Left lung (tissue), 10 donors: Measurements from ENCODE around the gene KLK1. TPM values are rescaled to one million over a fixed set of nuclear protein-coding genes. Genes with fewer than 3 reads are reported as not detected.

Experiments
- ATAC-seq: fragments of 200-7000 bp; cut with Tn5 transposase; one replicate; pipeline ENCODE4 v1.9.1; 2020; ENCODE audit warnings: moderate library complexity
- DNase-seq, 4 donors: peaks; one replicate each; pipeline ENCODE4 v3.0.0-alpha.2; 2013 to 2020
- H3K27ac ChIP-seq, 2 donors: fragments of 200-600 bp; sonication (generic) in 1 of 2; one replicate each; pipeline versions ENCODE4 v1.5.0 to v1.8.0; 2020 to 2021
- H3K27me3 ChIP-seq, 2 donors: fragments of 200-600 bp; sonication (generic) in 1 of 2; one replicate each; pipeline versions ENCODE4 v1.5.0 to v1.8.0; 2020 to 2021
- H3K36me3 ChIP-seq, 2 donors: fragments of 200-600 bp; sonication (generic) in 1 of 2; one replicate each; pipeline versions ENCODE4 v1.5.0 to v1.8.0; 2020 to 2021
- H3K4me1 ChIP-seq, 2 donors: fragments of 200-600 bp; one replicate each; pipeline ENCODE4 v1.8.0; 2021
- H3K4me3 ChIP-seq, 2 donors: fragments of 200-600 bp; sonication (generic) in 1 of 2; one replicate each; pipeline versions ENCODE4 v1.5.0 to v1.8.0; 2020 to 2021; ENCODE audit warnings: mild to moderate bottlenecking in 1 of 2
- H3K9me3 ChIP-seq, 2 donors: fragments of 200-600 bp; sonication (generic) in 1 of 2; one replicate each; pipeline versions ENCODE4 v1.5.0 to v1.8.0; 2020 to 2021
- intact Hi-C, 2 donors: fragments of 100-400 bp; cut with DNase I; formaldehyde crosslinking; loops; one replicate each; pipeline versions ENCODE4 v1.11.2 to v1.14.2; 2022
- polyA plus RNA-seq, 6 donors: library from polyadenylated mRNA; unstranded; fragments of 120-200 nt; gene quantifications; one replicate each; pipeline ENCODE4 v1.2.1, GENCODE V29; 2013; ENCODE audit not compliant: insufficient read length in 6 of 6
- total RNA-seq, 2 donors: library from RNA; stranded (reverse); fragmentation: NEBNext Ultra II Directional; extraction: Animal tissue kit (Norgen Biotek cat#: 25700); gene quantifications; one replicate each; pipeline ENCODE4 v1.2.1, GENCODE V29; 2021
- TF ChIP-seq, protein P1 (sequence below), 2 donors: fragments of 200-600 bp; sonication (generic) in 1 of 2; IDR thresholded peaks; one replicate each; pipeline versions ENCODE4 v1.5.0 to v1.8.0; 2021; ENCODE audit warnings: antibody characterized with exemption in 2 of 2
- donor health status: DM: no; HTN: yes; CAD: no.
- donor health status: DM: no; HTN: no; CAD: no.

KLK1 gene
- total and polyA plus RNA-seq, 8 donors: 0.29 to 0.76 (median 0.60) TPM

- Histone ChIP-seq H3K36me3 (peaks cover 0 to 50% of the 10 kb centered on the region in 2 donors), H3K27me3 (no peaks in the 10 kb centered on the region), H3K9me3 (no peaks in the 10 kb centered on the region), H3K27ac (no peak overlapping the region), H3K4me3 (no peak overlapping the region), H3K4me1 (no peaks in the 10 kb centered on the region)
- TF ChIP-seq, protein P1, sequence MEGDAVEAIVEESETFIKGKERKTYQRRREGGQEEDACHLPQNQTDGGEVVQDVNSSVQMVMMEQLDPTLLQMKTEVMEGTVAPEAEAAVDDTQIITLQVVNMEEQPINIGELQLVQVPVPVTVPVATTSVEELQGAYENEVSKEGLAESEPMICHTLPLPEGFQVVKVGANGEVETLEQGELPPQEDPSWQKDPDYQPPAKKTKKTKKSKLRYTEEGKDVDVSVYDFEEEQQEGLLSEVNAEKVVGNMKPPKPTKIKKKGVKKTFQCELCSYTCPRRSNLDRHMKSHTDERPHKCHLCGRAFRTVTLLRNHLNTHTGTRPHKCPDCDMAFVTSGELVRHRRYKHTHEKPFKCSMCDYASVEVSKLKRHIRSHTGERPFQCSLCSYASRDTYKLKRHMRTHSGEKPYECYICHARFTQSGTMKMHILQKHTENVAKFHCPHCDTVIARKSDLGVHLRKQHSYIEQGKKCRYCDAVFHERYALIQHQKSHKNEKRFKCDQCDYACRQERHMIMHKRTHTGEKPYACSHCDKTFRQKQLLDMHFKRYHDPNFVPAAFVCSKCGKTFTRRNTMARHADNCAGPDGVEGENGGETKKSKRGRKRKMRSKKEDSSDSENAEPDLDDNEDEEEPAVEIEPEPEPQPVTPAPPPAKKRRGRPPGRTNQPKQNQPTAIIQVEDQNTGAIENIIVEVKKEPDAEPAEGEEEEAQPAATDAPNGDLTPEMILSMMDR (IDR thresholded peaks at IDR 0.05): no peak
- no peak for DNase-seq
- intact Hi-C loops: no loop called here
- ATAC-seq: no peak
These were observed 27.4 kb downstream of the KLK1 start for GRCh38 chr19:50796128-50796633.

- H3K4me1 ChIP-seq: no peaks in the 10 kb centered on the region
These were observed 27.9 kb downstream of the KLK1 start for GRCh38 chr19:50795664-50796073.

DNA sequence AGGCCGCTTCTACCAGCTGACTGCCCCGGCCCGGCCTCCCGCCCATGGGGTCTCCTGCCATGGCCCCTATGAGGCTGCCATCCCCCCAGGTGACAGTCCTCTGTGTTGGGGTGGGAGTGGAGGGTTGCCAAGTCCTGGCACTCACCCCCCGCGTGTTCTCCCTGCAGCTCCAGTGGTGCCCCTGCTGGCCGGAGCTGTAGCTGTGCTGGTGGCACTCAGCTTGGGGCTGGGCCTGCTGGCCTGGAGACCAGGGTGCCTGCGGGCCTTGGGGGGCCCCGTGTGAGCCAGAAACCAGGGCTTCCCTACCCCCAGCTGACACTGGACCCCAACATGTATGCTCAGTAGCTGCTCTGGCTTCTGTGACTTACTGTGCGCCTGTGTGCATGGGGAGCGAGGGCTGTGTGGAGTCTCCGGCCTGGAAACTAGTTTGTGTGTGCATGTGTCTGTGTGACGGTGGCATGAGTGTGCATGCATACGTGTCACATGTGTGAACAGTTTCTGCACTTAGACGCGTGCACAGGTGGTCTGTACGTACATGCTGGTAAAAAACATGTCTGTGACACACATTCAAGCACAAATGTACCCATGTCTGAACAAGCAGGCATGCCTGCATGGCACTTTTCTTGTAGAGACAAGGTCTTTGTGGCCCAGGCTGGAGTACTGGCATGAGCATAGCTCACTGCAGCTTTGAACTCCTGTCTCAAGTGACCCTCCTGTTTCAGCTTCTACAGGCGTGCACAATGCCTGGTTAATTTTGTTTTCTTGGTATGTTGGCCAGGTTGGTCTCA, 28.5 kb downstream of the KLK1 start:
- ATAC-seq: no peak
- Histone ChIP-seq H3K27ac (no peak overlapping the region), H3K9me3 (no peaks in the 10 kb centered on the region), H3K27me3 (no peaks in the 10 kb centered on the region), H3K4me1 (no peaks in the 10 kb centered on the region), H3K36me3 (peaks cover 0 to 40% of the 10 kb centered on the region in 2 donors), H3K4me3 (no peak overlapping the region)
- intact Hi-C loops: no loop called here
- TF ChIP-seq, protein P1 (IDR thresholded peaks at IDR 0.05): no peak
- DNase-seq: no peak

More at GRCh38 chr19:50795664-50796073, 27.9 kb downstream of the KLK1 start:
- H3K9me3 ChIP-seq: no peaks in the 10 kb centered on the region
- DNase-seq (no peak), ATAC-seq (no peak)
- H3K27me3 ChIP-seq: no peaks in the 10 kb centered on the region
- intact Hi-C loops: no loop called here
- H3K36me3 ChIP-seq: peaks cover 0 to 45% of the 10 kb centered on the region in 2 donors
- no peak overlapping the region for H3K27ac ChIP-seq
- no peak overlapping the region for H3K4me3 ChIP-seq
- TF ChIP-seq, protein P1 (IDR thresholded peaks at IDR 0.05): no peak

GRCh38 chr19:50794074-50794875, 29.3 kb downstream of the KLK1 start:
- H3K4me3 ChIP-seq: no peak overlapping the region
- ATAC-seq (no peak), DNase-seq (no peak)
- TF ChIP-seq, protein P1 (IDR thresholded peaks at IDR 0.05): no peak
- no peak overlapping the region for H3K27ac ChIP-seq
- no peaks in the 10 kb centered on the region for H3K4me1 ChIP-seq
- no peaks in the 10 kb centered on the region for H3K27me3 ChIP-seq
- intact Hi-C loops: no loop called here
- no peaks in the 10 kb centered on the region for H3K9me3 ChIP-seq
- H3K36me3 ChIP-seq: peaks cover 0 to 32% of the 10 kb centered on the region in 2 donors

GRCh38 chr19:50793558-50794065, 30.0 kb downstream of the KLK1 start:
- no peaks in the 10 kb centered on the region for H3K27me3 ChIP-seq
- H3K4me3 ChIP-seq: no peak overlapping the region
- ATAC-seq: no peak
- TF ChIP-seq, protein P1 (IDR thresholded peaks at IDR 0.05): no peak
- H3K36me3 ChIP-seq: peaks cover 0 to 26% of the 10 kb centered on the region in 2 donors
- H3K27ac ChIP-seq: no peak overlapping the region
- DNase-seq: no peak
- H3K9me3 ChIP-seq: no peaks in the 10 kb centered on the region
- no peaks in the 10 kb centered on the region for H3K4me1 ChIP-seq
- intact Hi-C loops: no loop called here
